Measurements from ENCODE around the gene MRPL46.

MRPL46 gene

GRCh38 chr15:88467073-88467934, at the start of gene MRPL46, which contains the start of gene MRPS11:
TSS of gene MRPL46 (minus strand) at chr15:88467388. CDS start at chr15:88467377, 11 bp downstream.
TSS of gene MRPS11 (plus strand) at chr15:88467708. CDS start at chr15:88467718, 10 bp downstream.
- peak; percentile 93 for DNase-seq

GRCh38 chr15:88513195-88513594, 46.0 kb upstream of the MRPL46 start:
- no peak for DNase-seq

GRCh38 chr15:88512601-88513000, 45.4 kb upstream of the MRPL46 start:
- DNase-seq = no peak

- no peak for DNase-seq
Measured at GRCh38 chr15:88512078-88512477, 44.9 kb upstream of the MRPL46 start.

GRCh38 chr15:88511161-88511560, 44.0 kb upstream of the MRPL46 start:
- no peak for DNase-seq

- no peak for DNase-seq
Measured at GRCh38 chr15:88509964-88510363, 42.8 kb upstream of the MRPL46 start.

GRCh38 chr15:88509321-88509720, 42.1 kb upstream of the MRPL46 start:
- DNase-seq = no peak

GRCh38 chr15:88506628-88507027, 39.4 kb upstream of the MRPL46 start:
- no peak for DNase-seq

GRCh38 chr15:88505721-88506120, 38.5 kb upstream of the MRPL46 start:
- DNase-seq = no peak

GRCh38 chr15:88504445-88504844, 37.3 kb upstream of the MRPL46 start:
- no peak for DNase-seq

- no peak for DNase-seq
Measured at GRCh38 chr15:88498996-88499395, 31.8 kb upstream of the MRPL46 start.

- DNase-seq = no peak
Measured at GRCh38 chr15:88497109-88497765, 30.0 kb upstream of the MRPL46 start.

- DNase-seq = no peak
Measured at GRCh38 chr15:88493844-88494243, 26.7 kb upstream of the MRPL46 start.

- DNase-seq = no peak
Measured at GRCh38 chr15:88491158-88491557, 24.0 kb upstream of the MRPL46 start.

GRCh38 chr15:88490036-88490435, 22.8 kb upstream of the MRPL46 start:
- no peak for DNase-seq

GRCh38 chr15:88489321-88489720, 22.1 kb upstream of the MRPL46 start:
- DNase-seq = no peak

- DNase-seq = no peak
Measured at GRCh38 chr15:88487796-88488523, 20.8 kb upstream of the MRPL46 start.

GRCh38 chr15:88487178-88487795, 20.1 kb upstream of the MRPL46 start:
- DNase-seq = no peak

GRCh38 chr15:88484682-88485331, 17.6 kb upstream of the MRPL46 start:
- DNase-seq = no peak

GRCh38 chr15:88482263-88482662, 15.1 kb upstream of the MRPL46 start:
- DNase-seq = no peak

- no peak for DNase-seq
Measured at GRCh38 chr15:88480981-88481380, 13.8 kb upstream of the MRPL46 start.

- DNase-seq = no peak
Measured at GRCh38 chr15:88479169-88479568, 12.0 kb upstream of the MRPL46 start.
